ENCODE data around the gene HIF3A. TPM values are rescaled to one million over a fixed set of nuclear protein-coding genes. Genes with fewer than 3 reads are reported as not detected.

Gene HIF3A
- total RNA-seq, 1 donor from 2014 or later: 54.2 TPM

- no peaks in the 10 kb centered on the region for H3K9me3 Mint-ChIP-seq (ENCODE audit: unreplicated experiment)
- peak overlapping the region; percentile 52 for H3K27ac Mint-ChIP-seq (ENCODE audit: unreplicated experiment)
- TF ChIP-seq CTCF (IDR thresholded peaks at IDR 0.05; ENCODE audit: unreplicated experiment): peak; percentile 42
- H3K36me3 Mint-ChIP-seq (ENCODE audit: low read depth, unreplicated experiment): peaks cover 10% of the 10 kb centered on the region
- H3K27me3 Mint-ChIP-seq (ENCODE audit: unreplicated experiment): peaks cover 10% of the 10 kb centered on the region
- no peak for DNase-seq (ENCODE audit: low spot score)
- peaks cover 52% of the 10 kb centered on the region for H3K4me1 Mint-ChIP-seq (ENCODE audit: unreplicated experiment)
- peak overlapping the region; percentile 97 for H3K4me3 Mint-ChIP-seq (ENCODE audit: unreplicated experiment)
Observed at GRCh38 chr19:46347572-46347883, 50.7 kb downstream of the HIF3A start.

- Mint-ChIP-seq H3K9me3 (ENCODE audit: unreplicated experiment) (no peaks in the 10 kb centered on the region), H3K4me3 (ENCODE audit: unreplicated experiment) (peak overlapping the region; percentile 97), H3K36me3 (ENCODE audit: low read depth, unreplicated experiment) (peaks cover 10% of the 10 kb centered on the region), H3K4me1 (ENCODE audit: unreplicated experiment) (peaks cover 52% of the 10 kb centered on the region), H3K27ac (ENCODE audit: unreplicated experiment) (no peak overlapping the region), H3K27me3 (ENCODE audit: unreplicated experiment) (peaks cover 11% of the 10 kb centered on the region)
- DNase-seq (ENCODE audit: low spot score): no peak
- no peak for TF ChIP-seq CTCF (IDR thresholded peaks at IDR 0.05; ENCODE audit: unreplicated experiment)
Observed at GRCh38 chr19:46347985-46348384, 51.1 kb downstream of the HIF3A start.

GRCh38 chr19:46349311-46349993 is 52.6 kb downstream of the HIF3A start:
- peaks cover 49% of the 10 kb centered on the region for H3K4me1 Mint-ChIP-seq (ENCODE audit: unreplicated experiment)
- H3K27ac Mint-ChIP-seq (ENCODE audit: unreplicated experiment): peak overlapping the region; percentile 88
- peaks cover 14% of the 10 kb centered on the region for H3K36me3 Mint-ChIP-seq (ENCODE audit: low read depth, unreplicated experiment)
- DNase-seq (ENCODE audit: low spot score): no peak
- TF ChIP-seq CTCF (IDR thresholded peaks at IDR 0.05; ENCODE audit: unreplicated experiment): no peak
- H3K4me3 Mint-ChIP-seq (ENCODE audit: unreplicated experiment): peak overlapping the region; percentile 73
- no peaks in the 10 kb centered on the region for H3K9me3 Mint-ChIP-seq (ENCODE audit: unreplicated experiment)
- peaks cover 12% of the 10 kb centered on the region for H3K27me3 Mint-ChIP-seq (ENCODE audit: unreplicated experiment)

- Mint-ChIP-seq H3K4me1 (ENCODE audit: unreplicated experiment) (peaks cover 48% of the 10 kb centered on the region), H3K36me3 (ENCODE audit: low read depth, unreplicated experiment) (peaks cover 14% of the 10 kb centered on the region), H3K27me3 (ENCODE audit: unreplicated experiment) (peaks cover 12% of the 10 kb centered on the region), H3K27ac (ENCODE audit: unreplicated experiment) (peak overlapping the region; percentile 77), H3K9me3 (ENCODE audit: unreplicated experiment) (no peaks in the 10 kb centered on the region), H3K4me3 (ENCODE audit: unreplicated experiment) (no peak overlapping the region)
- no peak for DNase-seq (ENCODE audit: low spot score)
- TF ChIP-seq CTCF (IDR thresholded peaks at IDR 0.05; ENCODE audit: unreplicated experiment): no peak
Observed at GRCh38 chr19:46350029-46350757, 53.4 kb downstream of the HIF3A start.

- no peak for DNase-seq (ENCODE audit: low spot score)
- peaks cover 44% of the 10 kb centered on the region for H3K4me1 Mint-ChIP-seq (ENCODE audit: unreplicated experiment)
- H3K27me3 Mint-ChIP-seq (ENCODE audit: unreplicated experiment): peaks cover 12% of the 10 kb centered on the region
- TF ChIP-seq CTCF (IDR thresholded peaks at IDR 0.05; ENCODE audit: unreplicated experiment): no peak
- no peak overlapping the region for H3K4me3 Mint-ChIP-seq (ENCODE audit: unreplicated experiment)
- peak overlapping the region; percentile 82 for H3K27ac Mint-ChIP-seq (ENCODE audit: unreplicated experiment)
- no peaks in the 10 kb centered on the region for H3K9me3 Mint-ChIP-seq (ENCODE audit: unreplicated experiment)
- peaks cover 18% of the 10 kb centered on the region for H3K36me3 Mint-ChIP-seq (ENCODE audit: low read depth, unreplicated experiment)
Observed at GRCh38 chr19:46350758-46351159, 53.9 kb downstream of the HIF3A start.
